NCI-H2029 treated with DMSO at 0.1 percent for 48 hours (cell line): ENCODE results near the gene PBX3.

ENCODE experiments used
- DNase-seq: peaks from one replicate; lab custom pipeline; 2025; lab: John Stamatoyannopoulos, UW

PBX3 gene

DNA sequence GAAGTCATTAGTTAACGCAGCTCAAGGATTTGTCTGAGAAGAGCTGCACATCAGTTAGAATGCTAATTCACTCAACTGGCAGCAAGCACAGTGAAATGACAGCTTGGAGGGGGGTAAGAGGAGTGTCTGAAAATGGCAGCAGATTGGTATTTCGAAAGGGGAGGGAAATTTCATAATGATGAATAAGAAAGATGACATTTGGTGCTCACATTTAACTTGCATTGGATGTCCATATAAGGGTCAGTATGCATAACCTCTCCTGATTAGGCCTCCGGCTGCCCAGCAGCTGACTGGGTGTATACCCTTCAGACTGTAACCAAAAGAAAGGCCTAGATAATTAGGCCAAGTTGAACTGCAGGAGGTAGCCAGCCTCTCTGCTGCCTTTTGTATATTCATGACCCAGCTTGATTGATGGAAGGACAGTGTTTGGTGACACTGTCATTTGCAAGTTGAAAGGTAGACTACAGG, 131.0 kb downstream of the PBX3 start:
- DNase-seq, result no peak

- DNase-seq, result no peak
Measured at GRCh38 chr9:125881042-125881441, 133.9 kb downstream of the PBX3 start.

- no peak for DNase-seq
Measured at GRCh38 chr9:125883565-125884217, 136.5 kb downstream of the PBX3 start.

- DNase-seq, result no peak
Measured at GRCh38 chr9:125884218-125884595, 137.0 kb downstream of the PBX3 start.

- no peak for DNase-seq
Measured at GRCh38 chr9:125885405-125886034, 138.3 kb downstream of the PBX3 start.

DNA sequence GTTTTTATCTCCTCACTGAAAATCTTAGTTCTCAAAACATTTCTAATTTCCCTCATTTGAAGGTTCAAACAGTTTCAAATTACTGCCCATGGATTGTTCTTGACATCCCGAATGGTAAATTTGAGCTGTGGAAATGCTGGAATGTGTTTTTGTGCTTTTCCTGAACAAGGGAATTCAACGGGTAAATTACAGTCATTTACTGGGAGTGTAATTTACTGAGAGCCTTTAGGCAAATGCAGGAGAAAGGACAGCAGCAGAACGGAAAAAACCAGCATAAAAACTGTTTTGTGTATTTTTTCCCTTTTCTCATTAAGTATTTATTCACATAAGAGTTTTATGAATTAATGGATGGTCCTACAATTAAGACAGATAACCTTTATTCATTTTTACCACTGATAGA, 139.2 kb downstream of the PBX3 start:
- no peak for DNase-seq

- DNase-seq, result peak; percentile 79
Measured at GRCh38 chr9:125887172-125887571, 140.0 kb downstream of the PBX3 start.

GRCh38 chr9:125888211-125888610, 141.0 kb downstream of the PBX3 start:
- no peak for DNase-seq

DNA sequence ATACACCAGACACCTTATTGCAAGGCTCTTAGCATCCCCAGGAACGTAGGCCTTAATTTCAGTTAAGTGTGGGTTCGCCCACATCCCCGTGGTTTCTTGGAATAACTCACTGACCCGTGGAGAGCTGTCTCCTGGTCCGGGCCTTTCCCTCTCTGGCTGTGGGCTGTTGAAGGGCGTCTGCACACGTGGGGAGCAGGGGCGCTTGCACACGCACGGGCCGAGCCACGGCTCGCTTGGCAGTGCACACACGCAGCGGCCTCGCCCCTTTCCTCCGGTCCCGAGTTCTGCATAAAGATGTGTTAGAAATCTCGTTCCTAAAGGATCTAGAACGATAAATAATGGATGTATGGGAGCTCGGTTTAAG, 141.9 kb downstream of the PBX3 start:
- DNase-seq, result no peak

- peak; percentile 72 for DNase-seq
Measured at GRCh38 chr9:125889476-125890419, 142.6 kb downstream of the PBX3 start.

GRCh38 chr9:125890826-125891225, 143.7 kb downstream of the PBX3 start:
- DNase-seq, result peak; percentile 33

GRCh38 chr9:125893277-125893676, 146.1 kb downstream of the PBX3 start:
- DNase-seq, result no peak

DNA sequence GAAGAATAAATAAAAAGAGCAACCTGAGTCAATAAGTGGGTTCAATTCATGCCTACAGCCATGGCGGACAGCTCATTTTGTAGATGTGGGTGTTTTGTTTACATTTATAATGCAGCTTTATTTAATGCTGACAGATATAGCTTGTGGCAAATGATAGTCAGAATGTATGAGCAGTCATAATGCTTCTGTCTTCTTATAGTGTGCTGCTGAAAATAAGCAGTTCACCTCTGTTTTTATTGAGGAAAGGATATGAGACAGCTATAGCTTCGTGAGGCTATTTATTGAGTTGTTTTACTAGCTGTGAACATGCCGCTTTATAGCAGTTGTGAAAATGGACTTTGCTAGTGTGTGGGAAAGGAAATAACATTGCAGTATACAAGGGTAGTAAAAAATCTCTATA, 147.4 kb downstream of the PBX3 start:
- DNase-seq, result no peak

GRCh38 chr9:125896404-125896803, 149.2 kb downstream of the PBX3 start:
- peak; percentile 73 for DNase-seq

DNA sequence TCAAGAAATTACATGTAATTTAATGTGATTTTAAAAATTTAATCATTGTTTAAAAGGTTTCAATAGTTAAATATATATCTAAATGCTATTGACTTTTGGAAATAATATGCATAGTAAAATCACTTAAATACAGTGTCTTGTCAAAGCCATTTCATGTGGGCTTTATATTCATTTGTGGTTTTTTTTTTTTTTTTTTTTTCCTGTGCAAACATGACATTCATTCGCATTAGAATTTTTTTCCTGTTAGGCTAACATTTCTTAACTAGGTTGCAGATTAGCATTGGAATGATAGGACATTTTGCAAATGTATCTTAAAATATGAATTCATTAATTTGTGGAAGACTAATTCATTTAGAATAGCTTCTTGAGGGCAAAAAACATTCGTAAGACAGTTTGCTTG, 149.8 kb downstream of the PBX3 start:
- DNase-seq, result no peak

DNA sequence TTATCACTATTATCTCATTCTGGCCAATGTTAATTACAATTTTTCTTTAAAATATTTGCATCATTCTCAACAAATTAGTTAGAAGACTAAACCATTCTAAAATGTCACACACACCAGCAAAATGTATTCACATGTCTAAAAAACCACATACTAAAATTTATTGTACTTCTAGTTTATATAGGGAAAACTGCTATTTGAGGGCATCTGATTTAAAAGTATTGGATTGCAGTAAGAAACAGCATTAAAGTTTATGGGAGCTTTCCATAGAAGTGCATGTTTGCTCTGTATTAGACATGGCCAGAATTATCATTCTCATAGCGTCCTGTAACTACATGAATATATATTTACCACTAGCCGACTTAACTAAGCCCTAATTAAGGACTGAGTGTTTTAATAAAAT, 150.3 kb downstream of the PBX3 start:
- DNase-seq, result no peak

- no peak for DNase-seq
Measured at GRCh38 chr9:125902214-125902613, 155.0 kb downstream of the PBX3 start.

GRCh38 chr9:125902831-125903512, 155.8 kb downstream of the PBX3 start:
- DNase-seq, result no peak

DNA sequence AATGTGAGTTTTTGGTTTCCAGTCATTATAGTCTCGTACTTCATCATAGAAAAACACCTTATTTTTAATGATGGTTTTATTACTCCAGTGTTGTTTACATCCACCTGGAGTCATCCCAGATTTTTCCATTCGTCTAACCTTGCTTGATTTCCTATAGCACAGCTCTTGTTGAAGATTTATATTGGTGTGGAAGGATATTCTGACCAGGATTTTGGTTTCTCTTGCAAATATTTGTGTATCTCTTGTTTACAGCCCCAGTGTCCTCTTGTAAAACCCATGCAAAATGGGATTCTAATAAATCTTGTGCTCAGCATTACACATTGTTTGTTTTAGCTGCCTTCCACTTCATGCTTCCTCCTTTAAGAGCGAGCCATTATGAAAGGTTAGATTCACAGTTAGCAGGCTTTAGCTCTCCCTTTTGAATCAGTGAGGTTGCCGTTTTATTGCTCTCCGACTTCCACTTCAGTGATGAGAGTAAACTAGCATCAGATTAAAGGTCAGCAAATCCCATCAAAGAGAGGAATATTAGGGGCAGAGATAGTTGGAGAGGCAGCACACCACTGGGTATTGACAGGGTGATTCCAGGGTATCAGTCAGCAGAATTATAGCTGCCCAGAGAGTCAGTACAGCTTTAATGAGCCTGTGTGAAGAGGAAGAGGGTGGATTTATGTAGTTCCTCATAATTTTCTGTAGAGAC, 157.1 kb downstream of the PBX3 start:
- DNase-seq, result peak; percentile 97

- DNase-seq, result no peak
Measured at GRCh38 chr9:125906144-125906543, 159.0 kb downstream of the PBX3 start.

DNA sequence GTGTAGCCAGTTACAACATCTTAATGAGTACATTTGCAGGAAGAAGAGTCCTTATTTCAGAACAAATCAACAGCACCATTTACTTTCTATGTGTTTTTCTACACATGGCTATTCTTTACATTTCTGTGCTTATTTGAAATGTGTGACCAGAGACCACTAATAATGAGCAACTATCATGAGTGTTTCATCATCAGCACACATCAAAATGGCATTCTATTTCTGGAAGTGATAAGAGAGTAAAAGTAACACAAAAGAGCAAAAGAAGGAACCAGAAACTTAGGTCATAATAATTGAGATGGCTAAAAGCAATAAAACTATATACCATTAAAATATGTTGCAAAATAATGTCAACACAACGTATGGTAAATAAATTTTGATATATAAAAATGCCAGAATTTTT, 159.7 kb downstream of the PBX3 start:
- no peak for DNase-seq

DNA sequence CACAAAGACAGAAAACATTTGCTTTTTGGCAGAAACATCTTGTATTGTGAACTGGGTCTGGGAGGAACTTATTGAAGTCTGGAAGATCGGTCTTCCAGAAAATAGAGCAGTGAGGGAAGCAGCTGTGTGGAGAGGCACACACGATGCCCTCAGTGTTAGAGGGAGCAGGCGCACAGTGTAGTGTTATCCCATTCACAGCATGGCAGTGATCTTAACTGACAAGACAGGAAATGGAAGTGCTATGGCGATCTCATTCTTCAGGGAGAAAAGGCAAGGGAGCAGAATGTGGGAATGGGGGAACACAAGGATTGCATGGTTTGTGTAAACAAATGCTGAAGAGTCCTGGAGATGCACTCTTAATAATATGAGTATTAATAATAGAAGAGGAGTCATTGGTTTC, 161.0 kb downstream of the PBX3 start:
- no peak for DNase-seq
